ENCODE data around the gene UQCC2.

Gene UQCC2

DNA sequence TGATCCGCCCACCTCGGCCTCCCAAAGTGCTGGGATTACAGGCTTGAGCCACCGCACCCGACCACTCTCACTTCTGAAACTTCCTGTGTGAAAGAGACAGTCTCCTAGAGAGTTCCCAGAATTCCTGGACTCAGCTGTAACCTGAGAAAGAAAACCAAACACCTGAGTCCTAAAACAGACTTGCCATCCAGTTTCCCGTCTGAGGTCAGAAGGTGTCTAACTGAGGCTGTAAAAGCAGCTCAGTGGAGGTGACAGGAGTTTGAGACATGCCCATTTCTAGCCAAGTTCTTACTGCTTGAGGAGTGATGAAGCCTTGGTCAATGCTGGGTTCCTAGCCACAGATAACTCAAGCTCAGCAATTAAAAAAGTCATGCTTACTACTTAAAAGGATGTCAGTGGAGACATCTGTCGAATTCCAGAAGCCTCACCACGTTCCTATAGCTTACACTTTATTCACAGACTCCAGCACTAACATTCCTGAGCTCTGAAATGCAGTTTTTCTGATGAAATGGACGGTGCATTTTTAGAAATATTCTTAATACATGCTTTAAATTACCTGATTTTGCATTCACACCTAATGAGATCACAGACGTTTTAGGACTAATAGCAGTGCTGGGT lies 6.1 kb downstream of the UQCC2 start:
- no peak for DNase-seq

DNA sequence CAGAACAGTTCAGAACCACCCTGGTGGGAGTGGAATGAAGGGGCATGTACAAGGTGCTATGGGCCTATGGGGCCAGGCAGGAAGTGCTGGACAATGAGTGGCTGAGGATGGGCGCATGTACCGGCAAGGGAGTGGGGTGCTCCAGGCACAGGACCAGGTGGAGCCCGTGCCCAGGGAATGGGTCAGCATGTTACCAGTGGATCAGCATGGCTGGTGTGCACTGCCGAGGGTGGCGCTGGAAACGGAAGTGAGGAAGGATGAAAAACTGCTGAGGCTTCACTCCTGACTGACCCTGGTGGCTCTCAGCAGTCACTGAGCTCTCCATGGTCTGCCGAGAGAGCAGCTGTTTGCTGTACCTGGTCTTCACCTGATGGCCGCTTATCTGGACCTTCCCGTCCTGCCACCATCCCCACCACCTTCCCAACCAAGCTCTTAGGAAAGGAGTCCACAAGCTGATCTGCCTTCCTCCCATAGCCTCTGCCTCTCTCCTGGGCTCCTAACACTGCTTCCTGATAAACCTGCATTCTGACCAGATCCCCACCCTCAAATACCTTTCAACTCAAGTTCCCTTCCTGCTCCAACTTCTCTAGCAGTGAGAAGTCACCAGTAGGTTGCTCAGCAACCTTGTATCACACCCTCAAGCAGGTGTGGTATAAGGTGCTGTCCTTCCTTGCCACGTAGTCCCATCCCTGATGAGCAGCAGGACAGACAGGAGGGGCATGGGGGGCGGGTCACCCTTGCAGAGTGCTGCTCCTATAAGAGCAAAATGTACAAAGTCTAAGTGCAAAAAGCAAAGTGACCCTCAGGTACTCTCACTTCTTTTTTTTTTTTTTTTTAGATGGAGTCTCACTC lies 7.1 kb downstream of the UQCC2 start:
- DNase-seq: no peak

DNA sequence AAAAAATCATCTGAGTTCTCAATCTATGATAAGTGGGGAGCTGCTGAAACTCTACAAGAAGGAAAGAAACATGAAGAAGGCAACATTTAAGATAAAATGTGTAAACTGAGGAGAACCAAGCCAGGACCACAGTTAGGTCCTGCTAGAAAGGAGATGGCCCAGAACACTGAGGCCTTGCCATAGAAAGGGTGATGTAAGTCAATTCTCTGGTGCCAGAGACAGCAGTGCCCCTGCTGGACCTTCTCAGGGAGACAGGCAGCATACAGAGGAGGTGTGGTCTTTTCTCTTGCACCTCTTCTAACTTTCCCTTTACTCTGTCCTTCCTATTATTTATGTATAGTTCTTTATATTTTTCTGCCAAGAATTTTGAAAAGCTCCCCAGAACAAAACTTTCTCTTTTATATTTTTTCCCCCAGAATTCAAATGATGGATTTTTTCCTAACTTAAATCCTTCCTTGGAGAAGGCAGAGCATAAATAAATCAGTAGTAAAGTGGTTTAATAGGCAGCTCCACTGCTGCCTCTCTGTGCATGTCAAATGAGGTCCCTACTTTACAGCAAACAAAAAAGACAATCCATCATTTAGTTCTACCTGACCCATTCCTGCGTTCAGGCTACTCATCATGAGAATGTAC lies 9.0 kb downstream of the UQCC2 start:
- no peak for DNase-seq

DNA sequence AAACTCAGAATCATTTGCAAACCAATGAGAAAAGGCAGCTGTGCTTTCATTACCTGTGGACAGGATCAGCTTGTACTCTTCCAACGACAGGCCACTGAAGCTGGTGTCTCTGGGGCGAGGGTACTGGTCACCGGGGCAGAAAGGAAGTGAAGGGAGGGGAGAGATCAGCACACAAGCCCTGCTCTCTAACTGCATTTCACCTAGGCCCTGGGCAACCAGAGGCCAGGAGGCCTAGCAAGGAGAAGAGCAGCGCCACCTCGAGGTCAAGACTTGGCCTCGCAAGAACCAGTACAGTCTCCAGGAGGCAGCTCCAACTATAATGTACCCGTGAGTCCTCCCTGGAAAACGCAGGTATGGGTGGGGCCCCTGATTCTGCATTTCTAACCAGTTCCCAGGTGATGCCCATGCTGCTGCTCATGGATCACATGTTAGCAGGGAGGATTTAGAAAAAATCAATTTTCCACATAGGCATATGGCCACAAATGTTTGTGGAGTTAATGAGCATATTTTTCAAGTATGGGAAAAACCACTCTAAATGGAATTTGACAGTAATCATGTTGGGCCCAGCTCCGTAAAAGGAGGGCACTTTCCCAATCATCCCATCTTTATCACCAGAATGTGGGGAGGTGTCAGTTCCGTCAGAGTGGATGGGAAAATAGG lies 11.0 kb downstream of the UQCC2 start:
- peak; percentile 73 for DNase-seq

DNA sequence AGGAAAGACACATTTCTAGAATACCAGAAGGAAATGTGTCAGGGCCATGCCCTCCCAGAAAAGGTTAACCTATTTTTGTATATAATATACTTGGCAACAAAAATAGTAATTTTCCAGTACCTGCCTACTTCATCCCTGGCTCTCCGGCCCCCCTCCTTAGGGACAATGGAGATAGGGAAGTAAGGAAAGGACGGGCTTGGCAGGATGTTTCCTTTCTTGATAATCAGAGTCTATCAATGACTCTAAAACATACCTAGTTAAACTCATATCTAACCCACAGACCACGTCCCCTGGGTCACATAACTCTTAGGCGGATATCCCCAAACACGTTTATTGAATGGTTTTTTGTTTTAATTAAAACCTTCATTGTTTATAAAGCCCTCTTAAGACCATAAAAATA lies 11.8 kb downstream of the UQCC2 start:
- no peak for DNase-seq

DNA sequence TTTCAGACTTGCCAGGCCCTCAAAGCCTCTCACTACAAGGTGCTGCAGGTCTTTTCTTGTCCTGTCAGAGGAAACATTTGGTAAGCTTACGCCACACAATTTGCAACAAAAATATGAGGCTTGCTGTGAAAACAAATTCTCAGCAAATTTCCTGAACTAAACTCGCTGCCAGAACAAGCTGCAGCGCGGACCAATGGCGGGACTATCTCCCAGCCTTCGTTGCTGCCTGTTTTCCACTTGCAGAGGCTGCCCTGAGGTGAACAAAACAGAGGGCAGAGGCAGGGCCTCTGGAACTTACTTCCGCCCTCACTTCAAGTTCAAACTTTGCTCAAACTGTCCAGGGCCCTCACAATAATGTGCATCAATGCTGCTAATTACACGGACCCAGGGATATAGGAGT lies 12.4 kb downstream of the UQCC2 start:
- no peak for DNase-seq

DNA sequence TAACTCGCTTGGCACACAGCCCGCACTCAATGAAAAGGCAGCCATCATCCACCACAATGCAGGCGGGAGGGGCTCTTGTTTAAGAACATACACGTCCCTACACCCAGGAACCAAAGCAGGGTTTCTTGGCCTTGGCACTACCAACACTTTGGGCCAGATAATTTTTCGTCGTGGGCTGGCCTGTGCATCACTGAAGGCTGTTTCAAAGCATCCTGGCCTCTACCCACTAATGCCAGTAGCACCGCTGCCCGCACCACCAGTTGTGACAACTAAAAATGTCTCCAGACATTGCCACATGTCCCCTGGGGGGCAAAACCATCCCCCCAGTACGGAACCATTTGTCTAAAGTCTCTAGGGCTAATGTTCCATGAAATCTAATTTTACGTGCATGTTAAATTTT lies 13.0 kb downstream of the UQCC2 start:
- no peak for DNase-seq

DNA sequence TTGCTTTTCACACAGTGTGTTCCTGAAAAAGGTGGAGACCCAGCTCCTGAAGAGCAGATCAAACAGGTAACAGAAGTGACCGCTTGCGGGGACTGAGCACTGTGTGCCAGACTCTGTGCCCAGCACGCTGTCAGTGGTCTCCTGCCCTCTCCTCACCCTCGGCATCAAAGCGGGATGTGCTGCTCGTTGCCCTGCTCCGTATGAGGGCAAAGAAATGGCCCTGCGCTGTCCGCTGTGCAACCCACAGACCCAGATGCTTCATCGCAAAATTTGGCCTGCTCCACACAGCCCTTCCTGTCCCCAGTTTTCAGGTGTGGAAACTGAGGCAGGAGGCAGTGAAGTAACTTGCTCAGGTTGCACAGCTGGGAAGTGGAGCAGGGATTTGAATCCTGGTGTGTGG lies 13.7 kb downstream of the UQCC2 start:
- no peak for DNase-seq

DNA sequence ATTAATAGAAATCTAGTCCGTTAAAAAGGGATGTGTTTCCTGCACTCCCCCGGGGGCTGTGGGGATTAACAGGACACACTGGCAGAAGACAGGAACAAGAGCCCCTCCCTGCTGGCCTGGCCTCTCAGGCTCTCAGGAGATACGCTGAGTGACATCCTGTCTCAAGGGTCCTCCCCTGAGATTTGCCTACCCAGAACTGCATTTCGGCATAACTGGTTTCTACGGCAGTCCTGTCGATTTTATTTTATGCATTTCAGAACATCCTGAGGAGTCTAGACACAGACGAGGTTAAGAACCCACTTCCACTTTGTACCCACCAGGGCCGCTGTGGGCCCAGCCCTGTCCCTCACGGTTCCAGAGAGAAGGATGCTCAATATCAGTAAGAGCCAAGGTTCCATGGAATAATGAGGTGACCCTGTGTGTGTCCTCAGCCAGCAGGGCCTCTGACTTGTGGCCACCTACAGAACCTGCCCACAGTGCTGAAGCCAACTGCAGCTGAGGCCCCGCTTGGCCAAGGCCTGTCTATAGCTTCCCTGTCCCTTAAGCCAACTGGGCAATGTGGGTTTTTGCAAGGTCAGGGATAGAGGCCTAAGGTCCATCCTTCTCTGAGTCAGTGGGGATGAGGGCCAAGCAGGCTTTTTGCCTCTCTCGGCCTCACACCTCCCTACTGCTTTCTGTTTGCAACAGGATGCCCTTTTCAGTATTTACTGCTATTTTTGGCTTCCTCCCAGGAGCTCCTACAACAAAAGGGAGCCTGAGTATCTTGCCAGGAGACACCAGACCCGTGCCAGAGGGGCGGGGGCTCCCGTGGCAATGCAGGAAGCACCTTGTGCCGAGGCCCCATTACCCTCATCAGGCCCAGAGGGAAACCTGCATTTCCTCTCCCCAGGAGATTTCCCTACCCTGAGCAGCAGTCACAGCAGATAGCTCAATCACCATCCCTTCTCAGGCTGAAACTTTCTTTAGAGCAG lies 14.7 kb downstream of the UQCC2 start:
- no peak for DNase-seq

DNA sequence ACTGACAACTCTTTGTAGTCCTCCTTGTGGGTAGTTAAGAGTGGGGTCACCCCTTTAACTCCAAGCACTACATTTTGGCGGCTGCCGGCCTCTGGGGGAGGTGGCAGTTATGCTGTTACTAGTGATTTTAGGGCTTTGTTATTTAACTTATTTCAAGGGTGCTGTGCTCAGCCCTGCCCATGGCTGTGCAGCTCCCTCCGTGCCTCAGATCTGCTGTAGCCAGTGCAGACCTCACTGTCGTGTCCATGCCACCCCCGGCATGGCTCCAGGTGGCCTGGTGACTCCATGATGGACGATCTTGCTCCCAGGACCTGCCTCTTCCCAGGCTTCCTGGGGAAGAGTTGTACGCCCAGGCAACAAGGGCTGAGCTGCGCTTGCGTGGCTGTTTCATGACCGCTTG lies 15.4 kb downstream of the UQCC2 start:
- no peak for DNase-seq

DNA sequence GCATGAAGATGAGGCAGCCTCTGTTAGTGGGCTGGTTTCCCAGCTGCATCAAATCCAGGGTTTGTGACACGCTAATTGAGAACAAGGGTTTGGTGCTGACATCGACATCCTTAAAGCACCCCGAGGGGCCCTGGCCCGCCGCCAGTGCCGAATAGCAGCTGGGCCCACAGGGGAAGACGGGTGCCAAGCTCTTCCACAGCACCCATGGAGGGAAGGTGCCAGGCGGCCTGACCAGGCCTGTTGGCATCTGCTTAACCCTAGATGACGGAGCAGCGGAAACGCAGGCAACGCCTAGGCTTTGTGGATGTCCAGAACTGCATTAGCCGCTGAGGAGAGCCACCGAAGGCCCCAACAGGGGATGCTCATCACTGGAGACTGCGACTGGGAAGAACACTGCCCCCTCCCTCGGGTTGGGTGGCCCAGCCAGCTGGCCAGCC lies 16.0 kb downstream of the UQCC2 start:
- DNase-seq: no peak

DNA sequence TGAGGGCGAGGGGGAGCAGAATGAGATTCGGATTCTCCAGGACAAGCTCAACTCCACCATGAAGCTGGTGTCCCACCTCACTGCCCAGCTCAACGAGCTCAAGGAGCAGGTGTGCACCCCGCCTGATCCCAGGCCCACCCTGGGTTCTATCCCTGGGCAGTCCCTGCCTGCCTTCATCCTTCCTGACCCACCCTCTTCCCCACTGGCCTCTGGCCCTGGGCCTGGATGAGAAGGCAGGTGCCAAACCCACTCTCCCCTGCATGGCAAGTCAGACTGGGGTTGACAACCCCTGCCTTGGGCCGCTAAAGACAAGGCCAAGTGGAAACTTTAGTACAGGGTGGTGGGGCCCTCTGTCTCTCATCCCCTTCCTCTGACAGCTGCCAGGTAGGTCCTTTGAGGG lies 16.5 kb downstream of the UQCC2 start:
- DNase-seq: no peak

DNA sequence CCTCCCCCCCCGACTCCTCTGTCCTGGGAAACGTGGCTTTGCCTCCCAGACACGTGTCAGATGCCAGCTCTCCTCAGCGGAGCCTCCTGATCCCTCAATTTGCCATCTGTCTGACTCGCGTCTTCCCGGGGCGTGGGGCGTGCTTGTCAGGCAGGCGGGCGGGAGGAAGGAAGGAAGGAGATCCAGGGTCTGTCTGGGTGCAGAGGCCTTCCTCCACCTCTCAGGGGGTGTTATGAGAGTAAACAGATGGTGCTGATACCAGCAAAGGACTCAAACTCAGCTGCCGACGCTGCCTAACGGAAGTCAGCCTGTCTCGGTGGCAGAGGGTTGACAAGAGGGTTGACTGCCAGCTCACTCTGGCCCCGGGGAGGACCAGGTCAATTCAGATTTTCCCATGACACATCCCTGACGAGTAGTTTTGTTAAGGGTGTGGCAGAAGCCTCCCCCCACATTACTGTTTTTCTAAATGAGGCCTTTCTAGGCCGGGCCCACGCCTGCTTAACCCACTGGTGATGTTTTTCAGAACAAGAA lies 17.0 kb downstream of the UQCC2 start:
- DNase-seq: peak; percentile 64

DNA sequence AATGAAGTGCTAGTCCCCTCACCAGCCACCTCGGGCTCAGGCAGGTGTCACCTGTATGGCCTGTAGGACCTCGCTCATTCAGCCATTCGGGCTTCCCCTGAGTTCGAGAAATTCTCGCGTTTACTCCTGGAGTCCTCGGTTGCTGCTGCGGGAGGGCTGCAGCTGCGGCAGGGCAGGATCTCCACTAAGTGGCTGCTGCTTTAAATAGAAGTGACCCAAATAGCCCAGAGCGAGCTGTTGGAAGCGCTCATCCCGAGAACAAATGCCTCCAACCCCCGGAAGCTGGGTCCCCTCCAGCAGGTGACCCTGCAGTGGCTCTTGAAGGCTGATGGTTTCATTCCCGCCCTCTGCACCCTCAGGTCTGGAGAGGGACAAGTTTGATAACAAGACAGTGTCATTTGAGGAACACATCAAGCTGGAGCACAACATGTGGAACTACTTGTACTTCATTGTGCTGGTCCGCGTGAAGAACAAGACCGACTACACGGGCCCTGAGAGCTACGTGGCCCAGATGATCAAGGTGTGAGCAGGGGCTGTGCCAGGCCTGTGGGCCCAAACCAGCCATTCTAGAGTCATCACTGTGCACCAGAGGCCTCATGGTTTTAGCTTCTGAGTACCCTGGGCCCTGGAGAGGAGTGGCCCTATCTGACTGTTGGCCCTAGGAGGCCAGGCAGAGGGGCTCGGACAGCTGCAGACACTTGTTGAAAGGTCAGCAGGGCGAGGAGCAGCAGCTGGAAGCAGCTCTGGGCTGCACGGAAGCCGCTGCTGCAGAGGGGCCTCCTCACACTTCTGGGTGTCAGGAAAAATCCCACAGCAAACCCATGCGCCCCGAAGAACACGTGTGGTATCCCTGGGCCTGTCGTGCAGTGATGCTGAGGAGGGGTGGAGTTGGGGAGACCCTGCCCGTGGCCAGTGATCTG lies 18.1 kb downstream of the UQCC2 start:
- no peak for DNase-seq

DNA sequence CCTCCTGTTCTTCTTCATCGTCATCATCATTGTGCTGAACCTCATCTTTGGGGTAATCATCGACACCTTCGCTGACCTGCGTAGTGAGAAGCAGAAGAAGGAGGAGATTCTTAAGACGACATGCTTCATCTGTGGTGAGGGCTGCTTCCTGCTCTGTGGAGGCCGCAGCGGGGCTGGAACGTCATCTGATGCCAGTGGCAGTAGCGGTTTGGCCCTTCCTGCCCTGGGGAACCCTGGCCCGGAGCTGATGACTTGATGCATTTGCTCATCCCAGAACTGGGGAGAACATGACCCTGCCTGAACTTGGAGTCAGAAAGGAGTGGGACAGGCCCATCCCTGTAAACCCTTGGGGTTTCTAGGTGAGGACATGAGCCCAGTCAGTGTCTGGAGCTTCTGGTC lies 18.7 kb downstream of the UQCC2 start:
- peak; percentile 53 for DNase-seq

DNA sequence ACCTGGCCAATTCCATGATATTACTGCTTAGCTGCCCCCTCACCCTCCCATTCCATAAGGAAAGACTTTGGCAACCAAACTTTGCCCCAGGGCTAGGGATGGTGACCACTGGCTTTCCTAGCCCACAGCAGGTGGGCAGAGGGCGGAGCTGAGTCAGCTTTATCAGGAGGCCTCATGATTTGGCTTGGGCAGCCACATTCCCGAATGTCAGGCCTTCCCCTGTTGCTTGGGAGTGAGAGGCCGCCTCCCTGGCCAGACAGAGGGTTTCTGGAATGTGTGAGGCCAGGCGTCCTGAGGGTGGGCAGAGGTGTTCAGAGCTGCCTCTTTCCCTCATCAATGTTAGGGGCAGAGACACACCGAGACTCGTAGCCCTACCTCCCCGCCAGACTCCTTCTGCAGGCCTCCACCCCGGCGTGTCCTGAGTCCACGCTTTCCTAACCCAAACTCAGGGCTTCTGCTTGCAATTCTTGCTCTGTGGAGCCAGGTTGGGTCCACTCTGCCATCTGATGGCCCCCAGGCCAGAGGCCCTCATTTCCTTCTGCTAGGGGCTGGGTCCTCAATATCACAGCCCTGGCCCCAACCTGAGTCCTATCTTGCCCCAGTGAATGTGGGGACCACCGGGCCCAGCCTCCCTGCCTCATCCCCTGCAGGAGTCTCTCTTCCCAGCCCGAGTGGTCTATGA lies 19.3 kb downstream of the UQCC2 start:
- DNase-seq: no peak

DNA sequence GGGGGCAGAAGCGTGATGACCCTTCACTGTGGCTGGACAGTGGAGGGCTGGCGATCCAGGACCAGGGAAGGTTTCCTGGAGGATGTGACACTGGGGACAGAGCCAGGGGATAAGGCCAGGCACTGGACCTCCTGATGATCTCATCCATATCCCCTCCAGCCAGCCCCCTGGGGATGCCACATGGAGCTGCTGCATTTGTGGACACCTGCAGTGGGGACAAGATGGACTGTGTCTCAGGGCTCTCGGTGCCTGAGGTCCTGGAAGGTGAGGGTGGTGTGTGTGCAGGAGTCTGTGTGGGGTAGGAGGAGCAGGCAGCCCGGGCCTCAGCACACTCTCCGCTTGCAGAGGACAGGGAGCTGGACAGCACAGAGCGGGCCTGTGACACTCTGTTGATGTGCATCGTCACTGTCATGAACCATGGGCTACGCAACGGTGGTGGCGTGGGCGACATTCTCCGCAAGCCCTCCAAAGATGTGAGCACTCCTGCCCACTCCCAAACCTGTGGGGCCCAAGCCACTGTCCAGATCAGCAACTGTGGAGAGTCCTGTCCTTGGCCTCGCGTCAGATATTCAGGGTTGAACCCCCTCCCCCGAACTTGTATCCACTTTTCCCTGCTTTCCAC lies 19.9 kb downstream of the UQCC2 start:
- no peak for DNase-seq

DNA sequence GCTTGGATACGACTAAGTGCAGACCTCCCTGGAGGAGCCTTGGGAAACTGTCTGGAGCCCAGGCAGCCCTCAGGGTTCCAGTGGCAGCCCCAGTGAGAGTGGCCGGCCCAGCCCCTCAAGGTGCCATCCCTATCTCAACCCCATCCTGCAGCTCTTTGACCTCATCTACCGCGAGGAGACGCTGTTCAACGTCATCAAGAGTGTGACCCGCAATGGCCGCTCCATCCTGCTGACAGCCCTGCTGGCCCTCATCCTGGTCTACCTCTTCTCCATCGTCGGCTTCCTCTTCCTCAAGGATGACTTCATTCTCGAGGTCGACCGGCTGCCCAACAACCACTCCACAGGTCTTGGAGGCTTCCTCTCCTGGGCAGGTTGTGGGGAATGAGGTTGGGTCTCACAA lies 20.7 kb downstream of the UQCC2 start:
- DNase-seq: no peak

DNA sequence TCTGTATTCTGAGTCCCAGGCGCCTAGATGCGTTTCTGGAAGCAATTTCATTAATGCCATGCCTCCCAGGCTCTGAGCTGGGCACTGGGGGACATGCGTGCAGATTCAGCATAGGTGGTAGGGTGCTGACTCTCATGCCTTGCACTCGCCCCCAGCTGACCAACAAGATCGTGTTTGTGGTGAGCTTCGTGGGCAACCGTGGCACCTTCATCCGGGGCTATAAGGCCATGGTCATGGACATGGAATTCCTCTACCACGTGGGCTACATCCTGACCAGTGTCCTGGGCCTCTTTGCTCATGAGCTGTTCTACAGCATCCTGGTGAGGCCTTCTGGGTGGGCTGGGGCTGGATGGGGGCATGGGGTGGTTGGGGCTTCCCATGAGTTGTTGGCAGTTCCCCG lies 21.6 kb downstream of the UQCC2 start:
- DNase-seq: no peak

DNA sequence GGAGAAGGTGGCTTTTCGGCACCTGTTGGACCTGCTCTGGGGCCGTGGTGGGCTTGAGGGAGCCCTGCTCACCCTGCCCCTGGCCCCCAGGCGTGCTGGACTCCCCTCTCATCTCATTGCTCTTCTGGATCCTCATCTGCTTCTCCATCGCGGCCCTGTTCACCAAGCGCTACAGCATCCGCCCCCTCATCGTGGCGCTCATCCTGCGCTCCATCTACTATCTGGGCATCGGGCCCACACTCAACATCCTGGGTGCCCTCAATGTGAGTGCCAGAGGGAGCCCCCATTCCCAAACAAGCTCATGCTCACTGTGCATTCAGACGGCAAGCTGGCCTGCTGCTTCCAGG lies 22.4 kb downstream of the UQCC2 start:
- DNase-seq: no peak

Measured in activated CD8-positive, alpha-beta memory T cell treated with anti-CD3 and anti-CD28 coated beads, Interleukin-2, amount 50 U/mL, for 4 hours (primary cell).